Esophagus squamous epithelium (tissue), 4 donors: ENCODE measurements around the gene GALNT17.

Experiments used
- POLR2A ChIP-seq, 4 donors: fragments of 450-650 bp; IDR thresholded peaks; one replicate each; pipeline ENCODE4 v1.6.1; 2017; ENCODE audit warnings: antibody characterized with exemption in 4 of 4, mild to moderate bottlenecking in 4 of 4, moderate library complexity in 3 of 4
- TF ChIP-seq, protein P1 (sequence below), 6 experiments: fragments of 450-650 bp in 4 of 6; fragments of 200-600 bp in 2 of 6; sonication (generic) in 2 of 6; IDR thresholded peaks; one replicate each; pipeline ENCODE4 v1.5.1; 2016 to 2019; ENCODE audit warnings: antibody characterized with exemption in 6 of 6, mild to moderate bottlenecking in 4 of 6, moderate library complexity in 4 of 6

DNA sequence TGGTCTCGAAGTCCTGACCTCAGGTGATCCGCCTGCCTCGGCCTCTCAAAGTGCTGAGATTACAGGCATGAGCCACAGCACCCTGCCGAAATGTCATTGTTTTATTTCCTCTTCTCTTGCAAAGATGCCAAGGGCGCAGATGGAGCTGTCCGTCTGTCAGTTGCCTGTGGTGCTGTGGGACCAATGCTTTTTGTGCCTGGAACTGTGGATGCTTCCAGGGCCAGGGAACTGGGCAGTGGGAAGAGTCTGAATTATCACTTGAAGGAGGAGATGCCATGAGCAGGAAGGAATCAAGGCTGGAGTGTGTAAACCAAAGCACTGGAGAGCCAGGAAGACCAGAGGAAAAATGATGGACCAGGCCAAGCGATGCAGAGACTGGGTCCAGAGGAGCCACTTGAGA lies 459.9 kb downstream of the GALNT17 start:
- no peak for TF ChIP-seq POLR2A (IDR thresholded peaks at IDR 0.05)
- TF ChIP-seq, protein P1, sequence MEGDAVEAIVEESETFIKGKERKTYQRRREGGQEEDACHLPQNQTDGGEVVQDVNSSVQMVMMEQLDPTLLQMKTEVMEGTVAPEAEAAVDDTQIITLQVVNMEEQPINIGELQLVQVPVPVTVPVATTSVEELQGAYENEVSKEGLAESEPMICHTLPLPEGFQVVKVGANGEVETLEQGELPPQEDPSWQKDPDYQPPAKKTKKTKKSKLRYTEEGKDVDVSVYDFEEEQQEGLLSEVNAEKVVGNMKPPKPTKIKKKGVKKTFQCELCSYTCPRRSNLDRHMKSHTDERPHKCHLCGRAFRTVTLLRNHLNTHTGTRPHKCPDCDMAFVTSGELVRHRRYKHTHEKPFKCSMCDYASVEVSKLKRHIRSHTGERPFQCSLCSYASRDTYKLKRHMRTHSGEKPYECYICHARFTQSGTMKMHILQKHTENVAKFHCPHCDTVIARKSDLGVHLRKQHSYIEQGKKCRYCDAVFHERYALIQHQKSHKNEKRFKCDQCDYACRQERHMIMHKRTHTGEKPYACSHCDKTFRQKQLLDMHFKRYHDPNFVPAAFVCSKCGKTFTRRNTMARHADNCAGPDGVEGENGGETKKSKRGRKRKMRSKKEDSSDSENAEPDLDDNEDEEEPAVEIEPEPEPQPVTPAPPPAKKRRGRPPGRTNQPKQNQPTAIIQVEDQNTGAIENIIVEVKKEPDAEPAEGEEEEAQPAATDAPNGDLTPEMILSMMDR (IDR thresholded peaks at IDR 0.05): no peak
